NCI-H1105 treated with DMSO at 0.1 percent for 48 hours (cell line): ENCODE results near the gene ZBTB20.

Source experiments
- DNase-seq: peaks from one replicate; lab custom pipeline; 2025; lab: John Stamatoyannopoulos, UW

The ZBTB20 gene

DNA sequence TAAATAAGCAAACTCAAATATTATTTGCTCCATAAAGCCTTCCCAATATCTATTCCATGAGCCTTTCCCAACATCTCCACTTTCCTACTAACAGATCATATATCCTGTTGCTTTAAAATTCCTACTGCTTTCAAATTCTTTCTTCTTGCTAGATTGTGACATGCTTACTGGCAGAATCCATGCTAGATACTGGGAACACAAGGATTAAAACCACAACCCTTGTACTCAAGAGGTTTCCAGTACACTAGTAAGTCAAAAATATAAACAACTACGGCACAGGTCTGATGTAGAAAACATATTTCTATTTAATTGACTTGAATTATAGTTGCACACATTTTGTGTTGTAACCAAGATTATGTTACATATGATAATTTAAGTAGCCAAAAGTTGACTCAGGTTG, 275.0 kb downstream of the ZBTB20 start:
- DNase-seq, result no peak

- DNase-seq, result peak; percentile 40
These were observed 279.1 kb downstream of the ZBTB20 start for GRCh38 chr3:114867835-114868503.

DNA sequence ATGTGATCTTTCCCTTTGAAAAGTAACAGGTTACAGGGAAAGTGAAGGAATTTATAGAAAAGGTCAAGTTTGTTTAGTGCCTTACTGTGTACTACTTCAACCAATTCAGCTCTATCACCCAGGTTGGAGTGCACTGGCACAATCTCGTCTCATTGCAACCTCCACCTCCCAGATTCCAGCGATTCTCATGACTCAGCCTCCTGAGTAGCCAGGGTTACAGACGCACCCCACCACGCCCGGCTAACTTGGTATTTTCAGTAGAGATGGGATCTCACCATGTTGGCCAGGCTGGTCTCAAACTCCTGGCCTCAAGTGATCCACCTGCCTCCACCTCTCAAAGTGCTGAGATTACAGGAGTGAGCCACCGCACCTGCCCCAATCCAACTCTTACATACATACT, 279.7 kb downstream of the ZBTB20 start:
- DNase-seq, result no peak

DNA sequence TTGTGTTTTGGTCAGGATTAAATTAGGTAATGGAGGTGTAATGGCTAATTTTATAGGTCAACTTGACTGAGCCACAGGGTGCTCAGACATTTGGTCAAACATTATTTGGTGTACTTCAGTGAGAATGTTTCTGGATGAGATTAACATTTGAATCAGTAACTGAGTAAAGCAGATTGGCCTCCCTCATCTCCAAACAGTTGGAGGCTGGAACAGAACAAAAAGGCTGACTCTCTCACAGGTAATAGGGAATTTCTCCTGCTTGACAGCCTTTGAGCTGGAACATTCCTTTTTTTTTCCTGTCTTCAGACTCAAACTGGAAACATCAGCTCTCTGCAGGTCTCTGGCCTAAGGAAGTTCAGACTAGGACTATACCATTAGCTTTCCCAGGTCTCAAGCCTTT, 280.7 kb downstream of the ZBTB20 start:
- no peak for DNase-seq

DNA sequence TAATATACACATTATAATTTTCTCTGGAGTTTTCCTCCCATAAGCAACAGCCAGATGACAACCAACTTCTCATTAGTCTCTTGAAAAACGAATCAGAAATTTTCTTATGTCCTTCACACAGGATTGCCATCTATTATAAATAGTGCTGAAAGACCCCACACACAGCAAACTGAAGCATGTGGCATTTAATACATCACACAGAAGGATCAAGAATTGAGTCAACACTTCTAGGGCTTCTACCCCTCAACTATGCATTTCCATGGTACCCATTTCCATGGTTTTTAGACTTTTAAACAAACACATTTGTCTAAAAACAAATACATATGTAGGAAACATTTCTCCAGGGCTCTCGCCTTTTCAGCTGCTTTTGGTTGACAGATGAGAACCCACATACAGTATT, 282.1 kb downstream of the ZBTB20 start:
- DNase-seq, result no peak

- no peak for DNase-seq
These were observed 283.2 kb downstream of the ZBTB20 start for GRCh38 chr3:114863848-114864247.

DNA sequence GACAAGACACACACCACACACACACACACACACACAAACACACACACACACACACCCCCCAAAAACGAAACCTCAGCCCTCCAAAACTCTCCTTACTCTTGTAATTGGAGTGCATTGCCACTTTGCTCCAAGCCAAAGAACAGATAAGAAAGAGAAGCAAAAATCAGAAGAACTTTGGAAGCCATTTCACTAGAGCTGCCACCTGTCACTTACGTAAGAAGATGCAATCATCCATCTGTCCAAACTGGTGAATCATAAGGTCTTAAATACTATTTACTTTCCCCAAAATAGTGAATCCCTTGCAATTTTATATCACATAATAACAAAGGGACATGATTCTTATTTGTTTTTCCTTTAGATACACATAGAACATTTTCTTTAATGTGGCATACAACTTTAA, 285.4 kb downstream of the ZBTB20 start:
- no peak for DNase-seq

- no peak for DNase-seq
These were observed 286.6 kb downstream of the ZBTB20 start for GRCh38 chr3:114860531-114860930.

- no peak for DNase-seq
These were observed 288.8 kb downstream of the ZBTB20 start for GRCh38 chr3:114858329-114858728.

DNA sequence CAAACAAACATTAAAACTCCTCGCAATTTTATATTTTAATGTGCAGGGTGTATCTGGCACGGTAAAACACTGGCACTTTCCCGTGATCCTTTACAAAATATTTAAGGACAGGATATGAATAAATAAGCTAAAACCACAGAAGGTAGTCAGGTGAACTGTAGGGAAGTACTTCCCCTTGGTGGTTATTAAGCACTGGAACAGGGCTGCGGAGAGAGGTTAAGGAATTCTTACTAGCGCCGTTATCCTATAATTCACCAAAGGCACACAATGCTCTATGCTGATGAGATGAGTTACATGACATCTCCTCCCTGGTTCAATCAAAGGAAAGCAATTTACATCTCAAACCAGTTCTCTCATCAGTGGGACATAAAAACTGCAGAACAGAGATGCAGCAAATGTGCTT, 289.8 kb downstream of the ZBTB20 start:
- DNase-seq, result no peak

DNA sequence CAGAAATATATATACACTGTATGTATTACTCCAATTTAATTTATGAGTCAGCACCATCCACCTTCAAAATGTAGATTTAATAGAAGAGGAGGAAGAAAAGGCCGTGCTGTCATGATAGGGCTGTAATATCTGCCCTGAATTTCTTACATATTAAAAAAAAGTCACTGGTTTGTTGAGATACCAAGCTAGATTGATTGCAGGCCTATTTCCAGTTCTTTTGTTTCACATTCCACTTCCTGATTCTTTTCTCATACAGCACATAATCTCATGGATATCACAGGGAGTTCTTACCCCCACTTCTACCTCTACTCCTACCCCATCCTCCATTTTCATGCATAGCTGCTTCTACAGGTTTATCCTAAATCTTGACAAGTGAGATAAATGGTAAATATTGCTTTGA, 290.3 kb downstream of the ZBTB20 start:
- DNase-seq, result no peak

GRCh38 chr3:114855839-114856238, 291.2 kb downstream of the ZBTB20 start:
- DNase-seq, result no peak

- DNase-seq, result no peak
These were observed 294.1 kb downstream of the ZBTB20 start for GRCh38 chr3:114852966-114853365.

- no peak for DNase-seq
These were observed 296.2 kb downstream of the ZBTB20 start for GRCh38 chr3:114850898-114851297.

DNA sequence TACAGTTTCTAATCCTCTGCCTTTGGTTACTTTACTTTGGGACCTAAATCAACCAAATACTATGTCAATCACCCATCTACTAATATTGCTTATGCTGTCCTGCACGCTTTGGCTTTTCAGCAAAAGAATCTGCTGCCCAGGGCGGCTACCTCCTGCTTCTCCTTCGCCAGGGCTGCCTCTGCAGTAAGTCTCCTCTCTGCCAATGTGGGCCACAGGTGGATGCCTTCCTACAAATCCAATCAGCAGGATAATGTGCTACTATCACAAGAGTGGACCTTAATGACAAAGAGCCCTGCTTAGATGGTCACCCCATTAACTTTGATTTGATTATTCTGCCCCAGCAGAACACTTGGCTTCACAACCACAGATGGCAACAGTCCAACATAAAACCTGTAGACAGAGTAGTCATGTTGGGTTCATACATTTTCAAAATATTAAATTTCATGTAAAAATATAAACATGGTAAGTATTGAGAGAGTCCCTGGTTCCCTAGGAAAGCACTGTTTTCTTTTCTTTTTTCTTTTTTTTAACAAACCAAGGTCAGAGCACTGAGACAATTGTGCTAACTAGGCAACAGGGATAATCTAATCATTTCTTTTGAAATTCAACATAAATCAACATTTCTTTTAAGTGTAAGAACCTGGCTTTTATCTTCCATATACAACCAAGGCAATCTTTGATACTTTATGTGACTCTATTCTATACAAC, 298.3 kb downstream of the ZBTB20 start:
- DNase-seq, result no peak

DNA sequence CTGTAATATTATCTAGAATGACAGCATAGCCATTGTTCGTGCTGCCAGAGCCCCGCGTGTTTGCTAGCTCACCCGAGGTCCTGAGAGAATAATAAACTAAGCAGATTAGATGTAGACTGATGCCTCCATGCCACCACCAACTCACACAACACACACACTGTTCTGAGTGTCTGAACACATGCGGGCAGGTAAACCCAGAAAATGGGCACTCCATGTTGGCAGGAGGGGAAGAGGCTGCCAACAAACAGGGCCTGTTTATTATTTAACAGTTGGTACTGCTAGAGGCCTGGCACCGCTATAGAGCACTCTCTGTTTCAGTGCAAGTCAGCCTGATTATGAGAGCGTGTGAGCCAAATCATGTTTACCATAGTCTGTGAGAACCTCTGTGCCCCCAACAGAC, 299.0 kb downstream of the ZBTB20 start:
- DNase-seq, result no peak

DNA sequence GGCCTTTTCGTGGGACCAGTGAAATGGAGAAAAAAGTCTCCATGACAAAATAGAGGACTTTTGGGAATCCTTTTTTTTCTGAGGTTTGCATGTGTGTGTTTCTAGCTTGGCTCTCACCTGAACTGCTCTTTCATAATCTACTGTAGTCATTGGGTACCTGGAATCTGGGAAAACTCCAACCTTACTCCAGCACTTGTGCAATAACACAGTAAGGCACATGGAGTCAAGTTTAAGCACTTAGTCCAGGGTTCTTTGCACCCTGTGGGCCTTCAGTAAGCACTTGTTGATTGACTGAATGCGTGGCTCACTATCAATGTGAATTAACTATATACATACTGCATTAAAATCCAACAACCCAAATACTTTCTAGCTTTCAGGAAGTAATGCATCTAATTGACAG, 299.5 kb downstream of the ZBTB20 start:
- DNase-seq, result no peak

GRCh38 chr3:114846779-114847178, 300.3 kb downstream of the ZBTB20 start:
- DNase-seq, result no peak

GRCh38 chr3:114846252-114846651, 300.8 kb downstream of the ZBTB20 start:
- DNase-seq, result no peak

- DNase-seq, result no peak
These were observed 305.6 kb downstream of the ZBTB20 start for GRCh38 chr3:114841515-114841914.

DNA sequence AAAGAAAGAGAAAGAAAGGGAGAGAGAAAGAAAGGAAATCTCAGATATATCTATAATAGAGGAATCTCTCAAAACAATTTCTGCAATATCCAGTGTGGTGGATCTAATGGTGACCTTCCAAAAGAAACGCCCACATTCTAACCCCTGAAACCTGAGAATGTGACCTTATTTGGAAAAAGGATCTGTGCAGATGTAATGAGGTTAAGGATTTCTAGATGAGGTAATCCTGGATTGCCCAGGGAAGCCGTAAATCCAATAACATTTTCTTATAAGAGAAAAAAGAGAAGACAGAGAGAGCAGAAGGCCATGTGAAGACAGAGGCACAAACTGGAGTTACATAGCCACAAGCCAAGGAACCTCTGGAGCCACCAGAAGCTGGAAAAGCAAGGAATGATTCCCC, 307.6 kb downstream of the ZBTB20 start:
- DNase-seq, result no peak

DNA sequence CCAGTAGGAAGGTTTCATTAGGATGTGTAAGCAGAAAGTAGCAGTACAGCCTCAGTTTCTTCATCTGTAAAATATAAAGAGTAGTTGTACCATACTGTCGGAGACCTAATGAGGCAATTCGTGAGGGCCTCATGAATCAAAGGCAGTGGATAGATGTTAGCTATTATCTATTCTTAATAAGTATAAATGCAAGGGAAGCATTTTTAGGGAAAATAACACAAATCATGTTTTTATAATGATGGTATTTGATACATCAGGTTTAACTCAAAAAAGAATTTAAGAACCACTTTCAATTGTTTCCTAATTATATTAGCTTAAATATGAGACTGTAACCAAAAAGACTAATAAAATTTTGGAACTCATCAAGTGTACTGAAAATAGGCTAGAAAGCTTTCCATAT, 309.1 kb downstream of the ZBTB20 start:
- DNase-seq, result no peak

- DNase-seq, result no peak
These were observed 312.7 kb downstream of the ZBTB20 start for GRCh38 chr3:114834175-114834940.
